Tibial nerve (tissue), 3 donors: ENCODE results near the gene FIGLA.

Experiments used
- POLR2A ChIP-seq, 2 donors: fragments of 450-650 bp; IDR thresholded peaks; one replicate each; pipeline ENCODE4 v1.6.1; 2017; ENCODE audit warnings: antibody characterized with exemption in 2 of 2, mild to moderate bottlenecking in 2 of 2, moderate library complexity in 2 of 2
- TF ChIP-seq, protein P1 (sequence below), 5 experiments: fragments of 200-600 bp in 3 of 5; fragments of 450-650 bp in 2 of 5; sonication (generic) in 3 of 5; IDR thresholded peaks; one replicate each; pipeline ENCODE4 v1.5.1; 2016 to 2019; ENCODE audit warnings: antibody characterized with exemption in 5 of 5, mild to moderate bottlenecking in 3 of 5, moderate library complexity in 2 of 5

DNA sequence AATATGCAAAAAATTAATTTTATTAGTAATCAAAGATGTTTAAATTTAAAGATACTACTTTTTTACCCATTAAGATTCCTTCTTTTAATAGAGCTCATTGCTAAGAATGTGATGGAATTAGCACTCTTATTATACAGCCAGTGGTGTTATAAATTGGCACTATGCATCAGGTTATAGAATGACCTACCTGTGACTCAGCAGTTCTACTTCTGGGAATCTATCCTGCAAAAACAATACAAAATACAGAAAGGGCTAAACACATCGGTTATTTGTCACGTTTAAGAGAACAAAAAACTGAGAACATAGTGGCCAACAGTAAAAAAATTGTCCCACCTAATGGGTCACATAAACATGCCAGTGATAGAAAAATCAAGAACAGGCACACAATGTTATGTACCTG lies 13.0 kb downstream of the FIGLA start:
- no peak for TF ChIP-seq POLR2A (IDR thresholded peaks at IDR 0.05)
- TF ChIP-seq, protein P1, sequence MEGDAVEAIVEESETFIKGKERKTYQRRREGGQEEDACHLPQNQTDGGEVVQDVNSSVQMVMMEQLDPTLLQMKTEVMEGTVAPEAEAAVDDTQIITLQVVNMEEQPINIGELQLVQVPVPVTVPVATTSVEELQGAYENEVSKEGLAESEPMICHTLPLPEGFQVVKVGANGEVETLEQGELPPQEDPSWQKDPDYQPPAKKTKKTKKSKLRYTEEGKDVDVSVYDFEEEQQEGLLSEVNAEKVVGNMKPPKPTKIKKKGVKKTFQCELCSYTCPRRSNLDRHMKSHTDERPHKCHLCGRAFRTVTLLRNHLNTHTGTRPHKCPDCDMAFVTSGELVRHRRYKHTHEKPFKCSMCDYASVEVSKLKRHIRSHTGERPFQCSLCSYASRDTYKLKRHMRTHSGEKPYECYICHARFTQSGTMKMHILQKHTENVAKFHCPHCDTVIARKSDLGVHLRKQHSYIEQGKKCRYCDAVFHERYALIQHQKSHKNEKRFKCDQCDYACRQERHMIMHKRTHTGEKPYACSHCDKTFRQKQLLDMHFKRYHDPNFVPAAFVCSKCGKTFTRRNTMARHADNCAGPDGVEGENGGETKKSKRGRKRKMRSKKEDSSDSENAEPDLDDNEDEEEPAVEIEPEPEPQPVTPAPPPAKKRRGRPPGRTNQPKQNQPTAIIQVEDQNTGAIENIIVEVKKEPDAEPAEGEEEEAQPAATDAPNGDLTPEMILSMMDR (IDR thresholded peaks at IDR 0.05), result no peak
